ENCODE measurements around the gene COG7.

- TF ChIP-seq EZH2 (IDR thresholded peaks at IDR 0.05; ENCODE audit: low read length) (no peak), CTCF (optimal IDR thresholded peaks at IDR 0.05 in 1 of 3, IDR thresholded peaks at IDR 0.05 in 1 of 3, conservative IDR thresholded peaks at IDR 0.05 in 1 of 3; ENCODE audit: extremely low read depth in 1 of 3, insufficient read depth in 2 of 3, low read length in 3 of 3) (no peak)
Measured at GRCh38 chr16:23362460-23363317, 90.3 kb downstream of the COG7 start.

Measured in keratinocyte (primary cell).